Measurements from ENCODE around the gene EPHB1.

DNA sequence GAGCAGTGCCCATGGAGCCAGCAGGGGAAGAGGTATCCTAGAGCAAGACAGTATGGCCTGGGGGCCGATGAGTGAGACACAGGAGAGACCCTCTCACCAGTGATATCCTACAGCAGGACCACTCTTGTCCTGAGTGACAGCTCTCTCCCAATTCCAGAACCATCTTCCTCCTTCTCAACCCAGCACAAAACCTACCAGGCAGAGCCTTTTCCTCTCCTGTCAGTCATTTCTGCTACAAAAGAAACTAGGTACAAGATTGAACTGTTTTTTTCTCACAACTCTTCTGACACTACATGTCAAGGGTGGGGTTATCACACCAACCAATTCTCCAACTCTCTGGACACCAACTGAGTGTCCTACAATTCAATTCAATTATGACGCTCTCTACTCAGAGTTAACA lies 506.6 kb downstream of the EPHB1 start:
- TF ChIP-seq CTCF (IDR thresholded peaks at IDR 0.05): no peak
- no peak for TF ChIP-seq POLR2A (IDR thresholded peaks at IDR 0.05)

Data from thyroid gland (tissue), 4 donors.